Esophagus (tissue), 2 donors: Measurements from ENCODE around the gene SMARCC1. TPM values are rescaled to one million over a fixed set of nuclear protein-coding genes. Genes with fewer than 3 reads are reported as not detected.

ENCODE experiments used
- H3K27ac ChIP-seq, 2 donors: one replicate each; pipeline ENCODE4 v1.5.1; 2013; ENCODE audit warnings: low read depth in 2 of 2, mild to moderate bottlenecking in 2 of 2, inconsistent platforms in 1 of 2, low read length in 1 of 2, moderate library complexity in 1 of 2
- H3K27me3 ChIP-seq, 2 donors: one replicate each; pipeline ENCODE4 v1.6.1; 2013; ENCODE audit warnings: low read length in 2 of 2, control low read depth in 1 of 2, mild to moderate bottlenecking in 1 of 2; ENCODE audit not compliant: insufficient read depth in 2 of 2, control insufficient read depth in 1 of 2
- H3K36me3 ChIP-seq, 2 donors: one replicate each; pipeline ENCODE4 v1.6.1; 2013; ENCODE audit warnings: low read length in 1 of 2; ENCODE audit not compliant: control insufficient read depth in 2 of 2, insufficient read depth in 2 of 2
- H3K4me1 ChIP-seq, 2 donors: one replicate each; pipeline ENCODE4 v1.6.1; 2013; ENCODE audit warnings: low read length in 1 of 2; ENCODE audit not compliant: control insufficient read depth in 2 of 2, insufficient read depth in 2 of 2
- H3K4me3 ChIP-seq, 2 donors: one replicate each; pipeline ENCODE4 v1.5.1; 2013; ENCODE audit warnings: low read length in 2 of 2, mild to moderate bottlenecking in 2 of 2, low read depth in 1 of 2, moderate library complexity in 1 of 2
- H3K9me3 ChIP-seq, 2 donors: one replicate each; pipeline ENCODE4 v1.6.1; 2013; ENCODE audit warnings: mild to moderate bottlenecking in 2 of 2, low read depth in 1 of 2, low read length in 1 of 2, moderate library complexity in 1 of 2; ENCODE audit not compliant: control insufficient read depth in 2 of 2, insufficient read depth in 1 of 2
- WGBS, 2 donors: extraction: QIAGEN DNeasy Blood & Tissue Kit; methylation state at CpG; one replicate each; pipeline ENCODE4 v1.1.7; 2013; 5-methylcytosine and 5-hydroxymethylcytosine counted together
- polyA plus RNA-seq, 2 donors: library from polyadenylated mRNA; stranded (reverse); fragments of 200-250 nt; gene quantifications; one replicate each; pipeline ENCODE4 v1.2.3, GENCODE V29; 2013
- donor health status: healthy with polysubstance abuse.
- donor health status: Bipolar disorder and iron deficiency.

SMARCC1 gene
- polyA plus RNA-seq, 2 donors = 11.0 to 13.8 TPM

GRCh38 chr3:47652142-47652541, 129.6 kb downstream of the SMARCC1 start:
- Histone ChIP-seq H3K27ac (no peak overlapping the region), H3K36me3 (peaks cover 0 to 2% of the 10 kb centered on the region in 2 donors), H3K4me1 (no peaks in the 10 kb centered on the region), H3K9me3 (no peaks in the 10 kb centered on the region), H3K27me3 (no peaks in the 10 kb centered on the region), H3K4me3 (no peak overlapping the region)
- WGBS, 2 donors = 87 to 97% methylated on average over 3 of the region's 3 CpGs

DNA sequence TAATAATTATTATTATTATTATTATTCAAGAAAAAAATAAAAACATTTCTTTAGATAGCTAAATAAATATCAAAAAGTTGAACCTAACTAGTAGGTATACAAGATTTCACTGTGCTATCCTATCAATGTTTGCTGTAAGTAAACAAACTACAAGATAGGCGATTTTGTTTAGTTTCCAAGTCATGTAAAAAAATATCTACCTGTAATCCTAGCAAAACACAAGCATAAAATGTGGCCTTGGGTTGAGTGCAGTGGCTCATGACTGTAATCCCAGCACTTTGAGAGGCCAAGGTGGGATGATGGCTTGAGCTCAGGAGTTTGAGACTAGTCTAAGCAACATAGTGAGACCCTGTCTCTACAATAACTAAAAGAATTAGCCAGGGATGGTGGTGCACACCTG, 131.4 kb downstream of the SMARCC1 start:
- no peaks in the 10 kb centered on the region for H3K9me3 ChIP-seq
- no peak overlapping the region for H3K4me3 ChIP-seq
- no peak overlapping the region for H3K27ac ChIP-seq
- WGBS, 2 donors = 85 to 88% methylated on average over 1 of the region's 1 CpG
- no peaks in the 10 kb centered on the region for H3K4me1 ChIP-seq
- H3K36me3 ChIP-seq = peaks cover 0 to 2% of the 10 kb centered on the region in 2 donors
- H3K27me3 ChIP-seq = no peaks in the 10 kb centered on the region

DNA sequence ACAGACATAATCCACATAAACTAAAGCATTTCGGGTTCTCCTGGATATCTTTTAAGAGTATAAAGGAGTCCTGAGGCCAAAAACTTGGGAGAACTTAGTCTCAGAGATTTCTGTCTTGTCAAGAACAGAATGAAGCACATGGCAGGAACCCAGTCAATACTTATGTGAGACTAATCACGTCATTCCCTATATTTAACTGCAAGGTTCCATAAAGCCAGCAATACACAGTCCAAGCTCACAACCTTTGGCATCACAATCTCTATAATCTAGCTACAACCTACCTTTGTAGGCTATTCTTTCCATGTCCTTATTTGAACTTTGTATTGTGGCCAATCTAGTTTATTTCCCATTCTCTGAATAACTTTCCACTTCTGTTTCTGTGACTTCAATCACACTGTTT, 134.1 kb downstream of the SMARCC1 start:
- Histone ChIP-seq H3K27me3 (no peaks in the 10 kb centered on the region), H3K4me1 (no peaks in the 10 kb centered on the region), H3K9me3 (no peaks in the 10 kb centered on the region), H3K36me3 (peaks cover 2 to 3% of the 10 kb centered on the region in 2 donors), H3K27ac (no peak overlapping the region), H3K4me3 (no peak overlapping the region)
- 83 to 93% methylated on average over 2 of the region's 2 CpGs for WGBS, 2 donors

DNA sequence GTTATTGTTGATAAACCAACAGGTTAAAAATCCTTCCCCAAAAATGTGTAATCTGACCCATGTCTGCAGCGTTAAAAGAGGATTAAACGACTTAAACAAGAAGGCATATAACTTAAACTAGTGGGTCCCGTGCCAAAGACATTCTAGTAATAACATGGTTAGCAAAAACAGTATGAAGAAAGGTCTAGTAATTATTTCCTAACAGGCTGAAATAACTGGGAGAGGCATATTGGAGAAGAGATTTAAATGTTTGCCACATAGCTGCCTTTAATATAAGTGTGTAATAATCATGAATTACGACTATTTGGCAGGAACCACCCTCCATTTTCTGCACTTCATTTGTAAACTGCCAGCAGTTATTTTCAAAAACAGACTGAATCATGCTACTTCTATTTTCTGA, 135.3 kb downstream of the SMARCC1 start:
- Histone ChIP-seq H3K27ac (no peak overlapping the region), H3K9me3 (no peaks in the 10 kb centered on the region), H3K36me3 (peaks cover 2 to 5% of the 10 kb centered on the region in 2 donors), H3K4me1 (no peaks in the 10 kb centered on the region), H3K27me3 (no peaks in the 10 kb centered on the region), H3K4me3 (no peak overlapping the region)
- 55 to 68% methylated on average over 4 of the region's 4 CpGs for WGBS, 2 donors

- Histone ChIP-seq H3K4me3 (no peak overlapping the region), H3K27ac (no peak overlapping the region), H3K9me3 (no peaks in the 10 kb centered on the region), H3K36me3 (peaks cover 1 to 5% of the 10 kb centered on the region in 2 donors), H3K4me1 (no peaks in the 10 kb centered on the region), H3K27me3 (no peaks in the 10 kb centered on the region)
- 58 to 68% methylated on average over 2 of the region's 2 CpGs for WGBS, 2 donors
These were observed 136.1 kb downstream of the SMARCC1 start for GRCh38 chr3:47645551-47645950.

GRCh38 chr3:47643092-47643491, 138.6 kb downstream of the SMARCC1 start:
- no peak overlapping the region for H3K4me3 ChIP-seq
- WGBS, 2 donors = 55 to 66% methylated on average over 6 of the region's 6 CpGs
- no peaks in the 10 kb centered on the region for H3K9me3 ChIP-seq
- H3K36me3 ChIP-seq = peaks cover 0 to 5% of the 10 kb centered on the region in 2 donors
- no peak overlapping the region for H3K27ac ChIP-seq
- H3K4me1 ChIP-seq = no peaks in the 10 kb centered on the region
- no peaks in the 10 kb centered on the region for H3K27me3 ChIP-seq

DNA sequence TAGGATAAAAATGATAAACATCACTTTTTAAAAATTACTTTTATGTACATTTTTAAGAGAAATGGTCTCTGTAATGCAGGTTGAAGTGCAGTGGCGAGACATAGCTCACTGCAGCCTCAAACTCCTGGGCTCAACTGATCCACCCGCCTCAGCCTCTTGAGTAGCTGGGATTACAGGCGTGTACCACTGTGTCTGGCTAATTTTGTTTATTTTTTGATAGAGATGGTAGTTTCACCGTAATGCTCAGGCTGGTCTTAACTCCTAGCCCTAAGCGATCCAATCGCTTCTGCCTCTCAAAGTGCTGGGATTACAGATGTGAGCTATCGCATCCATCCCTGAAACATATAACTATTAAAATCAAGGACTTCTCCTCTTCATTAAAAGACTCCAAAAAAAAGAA, 140.0 kb downstream of the SMARCC1 start:
- Histone ChIP-seq H3K36me3 (peaks cover 0 to 5% of the 10 kb centered on the region in 2 donors), H3K4me3 (no peak overlapping the region), H3K4me1 (no peaks in the 10 kb centered on the region), H3K27ac (no peak overlapping the region), H3K9me3 (no peaks in the 10 kb centered on the region), H3K27me3 (no peaks in the 10 kb centered on the region)
- 93 to 94% methylated on average over 7 of the region's 7 CpGs for WGBS, 2 donors

DNA sequence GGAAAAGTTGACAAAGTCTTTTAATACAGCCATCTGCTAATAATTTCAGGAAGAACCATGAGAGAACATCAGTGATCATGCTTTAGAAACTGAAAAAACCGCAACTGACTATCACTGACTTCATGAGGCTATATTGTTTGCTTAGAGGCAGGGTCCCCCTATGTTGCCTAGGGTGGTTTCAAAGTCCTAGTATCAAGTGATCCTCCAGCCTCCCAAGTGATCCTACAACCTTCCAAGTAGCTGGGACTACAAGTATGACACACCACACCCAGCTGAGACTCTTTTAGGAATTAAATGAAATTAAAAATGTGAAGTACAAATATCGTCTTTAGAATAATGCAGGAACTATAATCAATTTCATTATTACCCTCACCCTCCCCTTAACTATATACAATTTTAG, 144.8 kb downstream of the SMARCC1 start:
- Histone ChIP-seq H3K4me3 (no peak overlapping the region), H3K4me1 (no peaks in the 10 kb centered on the region), H3K36me3 (peaks cover 0 to 6% of the 10 kb centered on the region in 2 donors), H3K27ac (no peak overlapping the region), H3K27me3 (no peaks in the 10 kb centered on the region), H3K9me3 (no peaks in the 10 kb centered on the region)
- 83 to 96% methylated on average over 2 of the region's 2 CpGs for WGBS, 2 donors

- Histone ChIP-seq H3K36me3 (peaks cover 2 to 8% of the 10 kb centered on the region in 2 donors), H3K4me3 (no peak overlapping the region), H3K27ac (no peak overlapping the region), H3K9me3 (no peaks in the 10 kb centered on the region), H3K4me1 (no peaks in the 10 kb centered on the region), H3K27me3 (no peaks in the 10 kb centered on the region)
- WGBS, 2 donors = 86 to 92% methylated on average over 6 of the region's 6 CpGs
These were observed 145.5 kb downstream of the SMARCC1 start for GRCh38 chr3:47636225-47636624.

GRCh38 chr3:47635536-47635935, 146.2 kb downstream of the SMARCC1 start:
- H3K36me3 ChIP-seq = peaks cover 5 to 12% of the 10 kb centered on the region in 2 donors
- WGBS, 2 donors = 68 to 91% methylated on average over 1 of the region's 1 CpG
- no peaks in the 10 kb centered on the region for H3K27me3 ChIP-seq
- H3K27ac ChIP-seq = no peak overlapping the region
- H3K4me1 ChIP-seq = no peaks in the 10 kb centered on the region
- no peaks in the 10 kb centered on the region for H3K9me3 ChIP-seq
- H3K4me3 ChIP-seq = no peak overlapping the region
